ENCODE results near the gene ST8SIA2.
"Not testable (repeated sequence)": the region's sequence is repeated elsewhere in the genome, so short reads cannot be mapped to it uniquely, and the experiment has no call there.

The ST8SIA2 gene

GRCh38 chr15:92435145-92435544, 41.5 kb downstream of the ST8SIA2 start:
- in situ Hi-C loops (cut with MboI; ENCODE audit: low sequenced_read_pairs), result no loop called here

- in situ Hi-C loops (cut with MboI; ENCODE audit: low sequenced_read_pairs), result no loop called here
Observed at GRCh38 chr15:92438471-92438870, 44.8 kb downstream of the ST8SIA2 start.

- in situ Hi-C loops (cut with MboI; ENCODE audit: low sequenced_read_pairs), result no loop called here
Observed at GRCh38 chr15:92443381-92443780, 49.7 kb downstream of the ST8SIA2 start.

GRCh38 chr15:92444631-92445030, 51.0 kb downstream of the ST8SIA2 start:
- in situ Hi-C loops (cut with MboI; ENCODE audit: low sequenced_read_pairs), result no loop called here

- in situ Hi-C loops (cut with MboI; ENCODE audit: low sequenced_read_pairs), result no loop called here
Observed at GRCh38 chr15:92448370-92448769, 54.7 kb downstream of the ST8SIA2 start.

- in situ Hi-C loops (cut with MboI; ENCODE audit: low sequenced_read_pairs), result no loop called here
Observed at GRCh38 chr15:92449476-92449875, 55.8 kb downstream of the ST8SIA2 start.

- in situ Hi-C loops (cut with MboI; ENCODE audit: low sequenced_read_pairs), result no loop called here
Observed at GRCh38 chr15:92451225-92451825, 57.6 kb downstream of the ST8SIA2 start.

- in situ Hi-C loops (cut with MboI; ENCODE audit: low sequenced_read_pairs), result no loop called here
Observed at GRCh38 chr15:92452143-92452542, 58.5 kb downstream of the ST8SIA2 start.

GRCh38 chr15:92453607-92454006, 59.9 kb downstream of the ST8SIA2 start:
- in situ Hi-C loops (cut with MboI; ENCODE audit: low sequenced_read_pairs), result no loop called here

GRCh38 chr15:92454555-92455105, 60.9 kb downstream of the ST8SIA2 start:
- in situ Hi-C loops (cut with MboI; ENCODE audit: low sequenced_read_pairs), result no loop called here

GRCh38 chr15:92455271-92455670, 61.6 kb downstream of the ST8SIA2 start:
- in situ Hi-C loops (cut with MboI; ENCODE audit: low sequenced_read_pairs), result no loop called here

GRCh38 chr15:92457471-92458041, 63.9 kb downstream of the ST8SIA2 start:
- in situ Hi-C loops (cut with MboI; ENCODE audit: low sequenced_read_pairs), result no loop called here

- in situ Hi-C loops (cut with MboI; ENCODE audit: low sequenced_read_pairs), result no loop called here
Observed at GRCh38 chr15:92460023-92460422, 66.3 kb downstream of the ST8SIA2 start.

GRCh38 chr15:92462424-92463125, 68.9 kb downstream of the ST8SIA2 start:
- in situ Hi-C loops (cut with MboI; ENCODE audit: low sequenced_read_pairs), result no loop called here

GRCh38 chr15:92463352-92463751, 69.7 kb downstream of the ST8SIA2 start:
- in situ Hi-C loops (cut with MboI; ENCODE audit: low sequenced_read_pairs), result no loop called here

- in situ Hi-C loops (cut with MboI; ENCODE audit: low sequenced_read_pairs), result no loop called here
Observed at GRCh38 chr15:92463826-92464225, 70.1 kb downstream of the ST8SIA2 start.

- in situ Hi-C loops (cut with MboI; ENCODE audit: low sequenced_read_pairs), result no loop called here
Observed at GRCh38 chr15:92466834-92467233, 73.2 kb downstream of the ST8SIA2 start.

GRCh38 chr15:92467245-92467644, 73.6 kb downstream of the ST8SIA2 start:
- in situ Hi-C loops (cut with MboI; ENCODE audit: low sequenced_read_pairs), result no loop called here

GRCh38 chr15:92468991-92469390, 75.3 kb downstream of the ST8SIA2 start:
- in situ Hi-C loops (cut with MboI; ENCODE audit: low sequenced_read_pairs), result no loop called here

GRCh38 chr15:92471288-92471687, 77.6 kb downstream of the ST8SIA2 start:
- in situ Hi-C loops (cut with MboI; ENCODE audit: low sequenced_read_pairs), result no loop called here

GRCh38 chr15:92473756-92474155, 80.1 kb downstream of the ST8SIA2 start:
- in situ Hi-C loops (cut with MboI; ENCODE audit: low sequenced_read_pairs), result no loop called here

GRCh38 chr15:92479730-92480129, 86.0 kb downstream of the ST8SIA2 start:
- in situ Hi-C loops (cut with MboI; ENCODE audit: low sequenced_read_pairs), result not testable (repeated sequence)
